Body of pancreas (tissue), 4 donors: ENCODE measurements around the gene CCDC12. TPM values are rescaled to one million over a fixed set of nuclear protein-coding genes. Genes with fewer than 3 reads are reported as not detected.

Experiments
- ATAC-seq: fragments of 150-250 bp; one replicate; pipeline ENCODE4 v1.9.1; 2016
- DNase-seq, 4 donors: peaks; one replicate each; pipeline ENCODE4 v3.0.0-alpha.2; 2019
- H3K27ac ChIP-seq, 4 donors: fragments of 200-600 bp; sonication (generic); 1 replicate in 3 of 4; 2 replicates in 1 of 4; pipeline versions ENCODE4 v1.5.1 to v1.6.1; 2016 to 2019; ENCODE audit warnings: mild to moderate bottlenecking in 1 of 4, mixed read lengths in 1 of 4, moderate library complexity in 1 of 4
- H3K27me3 ChIP-seq, 2 donors: fragments of 200-600 bp; sonication (generic); one replicate each; pipeline ENCODE4 v1.6.0; 2016; ENCODE audit warnings: mild to moderate bottlenecking in 1 of 2
- H3K36me3 ChIP-seq, 2 donors: fragments of 200-600 bp; sonication (generic); replicated peaks in 1 of 2; 2 replicates each; pipeline ENCODE4 v1.5.1; 2016; ENCODE audit warnings: low read depth in 2 of 2; ENCODE audit not compliant: insufficient read depth in 1 of 2
- H3K4me1 ChIP-seq: fragments of 200-600 bp; sonication (generic); one replicate; pipeline ENCODE4 v1.6.0; 2016
- H3K4me3 ChIP-seq, 2 donors: fragments of 200-600 bp; sonication (generic); 1 replicate in 1 of 2; 2 replicates in 1 of 2; pipeline ENCODE4 v1.5.1; 2016 to 2019
- H3K9me3 ChIP-seq, 3 donors: fragments of 200-600 bp; sonication (generic); 1 replicate in 2 of 3; 2 replicates in 1 of 3; pipeline ENCODE4 v1.5.1; 2016
- POLR2A ChIP-seq, 3 donors: fragments of 450-650 bp; IDR thresholded peaks; one replicate each; pipeline ENCODE4 v1.6.1; 2016; ENCODE audit warnings: antibody characterized with exemption in 3 of 3, mild to moderate bottlenecking in 2 of 3
- WGBS, 2 donors: methylation state at CpG; one replicate each; pipeline ENCODE4 v1.1.5; 2017; 5-methylcytosine and 5-hydroxymethylcytosine counted together
- intact Hi-C: fragments of 100-400 bp; cut with DNase I; formaldehyde crosslinking; loops from one replicate; pipeline ENCODE4 v1.15.1; 2023
- total RNA-seq, 2 donors: library from RNA; depleted of rRNA; stranded (reverse); fragments of >200 nt; gene quantifications; one replicate each; pipeline ENCODE4 v1.1.0, GENCODE V29; 2016
- TF ChIP-seq, protein P1 (sequence below), 7 experiments: fragments of 450-650 bp in 4 of 7; fragments of 200-600 bp in 3 of 7; sonication (generic) in 3 of 7; IDR thresholded peaks; one replicate each; pipeline ENCODE4 v1.5.1; 2016 to 2019; ENCODE audit warnings: antibody characterized with exemption in 7 of 7

Gene CCDC12
- total RNA-seq, 2 donors from 2014 or later = 25.4 to 67.2 TPM

DNA sequence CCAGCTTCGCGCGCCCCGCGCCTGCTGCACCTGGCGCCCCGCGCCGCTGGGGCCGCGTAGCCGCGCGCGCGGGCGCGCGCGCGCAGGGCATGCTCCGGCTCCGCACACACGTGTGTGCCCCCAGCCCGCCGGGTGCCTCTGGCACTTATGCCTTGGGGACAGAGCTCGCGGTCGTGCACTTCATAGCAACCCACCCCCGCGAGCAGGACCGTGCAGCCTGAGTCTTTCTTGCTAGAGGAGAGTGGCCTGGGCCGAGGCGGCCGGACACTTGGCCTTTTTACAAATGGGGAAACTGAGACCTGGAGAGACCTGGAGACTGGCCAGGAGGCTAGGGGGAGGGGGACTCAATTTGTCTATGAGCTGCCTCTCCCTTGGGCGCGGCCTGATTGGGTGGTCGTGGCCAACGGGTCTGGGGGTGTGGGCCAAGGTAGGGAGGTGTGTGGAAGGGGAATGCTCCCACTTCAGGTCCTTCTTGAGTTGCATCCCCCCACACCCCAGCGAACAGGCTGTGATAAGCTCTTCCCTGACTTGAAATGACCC is 3.5 kb upstream of the CCDC12 start:
- peak; percentile 35 to 47 (median 44) for DNase-seq
- no peaks in the 10 kb centered on the region for H3K9me3 ChIP-seq
- TF ChIP-seq, protein P1, sequence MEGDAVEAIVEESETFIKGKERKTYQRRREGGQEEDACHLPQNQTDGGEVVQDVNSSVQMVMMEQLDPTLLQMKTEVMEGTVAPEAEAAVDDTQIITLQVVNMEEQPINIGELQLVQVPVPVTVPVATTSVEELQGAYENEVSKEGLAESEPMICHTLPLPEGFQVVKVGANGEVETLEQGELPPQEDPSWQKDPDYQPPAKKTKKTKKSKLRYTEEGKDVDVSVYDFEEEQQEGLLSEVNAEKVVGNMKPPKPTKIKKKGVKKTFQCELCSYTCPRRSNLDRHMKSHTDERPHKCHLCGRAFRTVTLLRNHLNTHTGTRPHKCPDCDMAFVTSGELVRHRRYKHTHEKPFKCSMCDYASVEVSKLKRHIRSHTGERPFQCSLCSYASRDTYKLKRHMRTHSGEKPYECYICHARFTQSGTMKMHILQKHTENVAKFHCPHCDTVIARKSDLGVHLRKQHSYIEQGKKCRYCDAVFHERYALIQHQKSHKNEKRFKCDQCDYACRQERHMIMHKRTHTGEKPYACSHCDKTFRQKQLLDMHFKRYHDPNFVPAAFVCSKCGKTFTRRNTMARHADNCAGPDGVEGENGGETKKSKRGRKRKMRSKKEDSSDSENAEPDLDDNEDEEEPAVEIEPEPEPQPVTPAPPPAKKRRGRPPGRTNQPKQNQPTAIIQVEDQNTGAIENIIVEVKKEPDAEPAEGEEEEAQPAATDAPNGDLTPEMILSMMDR (IDR thresholded peaks at IDR 0.05) = no peak
- TF ChIP-seq POLR2A (IDR thresholded peaks at IDR 0.05) = no peak
- H3K27me3 ChIP-seq = no peaks in the 10 kb centered on the region
- H3K4me3 ChIP-seq = peak overlapping the region in 1 of 2 donors; percentile 37
- no peaks in the 10 kb centered on the region for H3K36me3 ChIP-seq
- intact Hi-C loops = no loop called here
- ATAC-seq = peak; percentile 0
- WGBS, 2 donors = 2 to 5% methylated on average over 4 to 29 of the region's 40 CpGs
- peaks cover 55% of the 10 kb centered on the region for H3K4me1 ChIP-seq
- H3K27ac ChIP-seq = peak overlapping the region; percentile 88 to 95 (median 93)

DNA sequence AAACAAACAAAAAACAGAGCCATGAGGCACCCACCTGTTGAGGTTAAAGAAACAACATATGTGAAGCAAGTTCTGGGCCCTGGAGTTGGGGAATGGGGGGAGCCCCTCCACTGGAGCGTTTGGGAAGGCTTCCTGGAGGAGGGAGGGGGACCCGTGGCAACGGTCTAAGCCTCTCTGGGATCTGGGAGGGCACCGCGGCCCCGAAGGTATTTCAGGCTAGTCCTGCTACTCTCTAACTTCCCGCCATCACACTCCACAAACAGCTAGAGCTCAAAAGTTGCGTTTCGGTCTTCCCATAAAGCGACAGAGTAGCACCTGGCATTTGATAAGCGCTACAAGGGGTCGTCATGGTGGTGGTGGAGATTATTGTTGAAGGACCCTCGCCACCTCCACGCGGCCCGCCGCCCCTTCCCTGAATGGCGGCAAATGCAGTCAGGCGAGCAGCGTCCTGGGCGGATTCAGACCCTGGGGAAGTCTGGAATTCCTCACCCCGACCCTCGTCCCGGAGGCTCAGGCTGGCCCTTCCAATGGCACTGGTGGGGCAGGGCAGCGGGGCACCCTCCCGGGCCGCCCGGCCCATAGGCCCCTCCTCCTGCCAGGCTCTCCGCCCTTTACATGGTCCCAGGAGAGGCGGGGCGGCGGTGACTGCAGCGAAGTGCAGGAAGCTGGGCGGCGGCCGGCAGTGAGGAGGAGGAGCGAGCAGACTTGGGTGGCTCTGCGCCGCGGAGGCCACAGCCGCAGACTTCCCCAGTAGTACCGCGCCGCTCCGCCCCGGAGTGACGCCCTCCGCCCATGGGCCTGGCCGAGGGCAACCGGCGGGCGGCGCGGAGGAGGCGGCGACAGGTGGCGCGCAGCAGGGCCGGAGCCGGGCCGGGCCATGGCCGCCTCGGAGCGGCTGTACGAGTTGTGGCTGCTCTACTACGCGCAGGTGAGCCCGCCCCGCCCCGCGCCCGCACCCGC is 2.7 kb upstream of the CCDC12 start, which contains the start of gene NBEAL2:
Gene NBEAL2, plus strand, starts transcription at position 682 of the 960 bp plus-strand sequence. Its CDS starts 196 bp downstream, at position 878.
- DNase-seq (peak; percentile 97 to 98 (median 98)), ATAC-seq (peak; percentile 80)
- Histone ChIP-seq H3K4me3 (peak within 1 kb of the TSS; percentile 37 to 50), H3K36me3 (no peaks in the 10 kb centered on the region), H3K27me3 (no peaks in the 10 kb centered on the region), H3K27ac (peak within 1 kb of the TSS; percentile 88 to 95 (median 93)), H3K9me3 (no peaks in the 10 kb centered on the region), H3K4me1 (peaks cover 59% of the 10 kb centered on the region)
- intact Hi-C loops = no loop called here
- WGBS, 2 donors = 1 to 2% methylated on average over 17 to 55 of the region's 73 CpGs
- TF ChIP-seq, protein P1 (IDR thresholded peaks at IDR 0.05) = peak in 2 of 7 experiments; percentile 37 to 46
- TF ChIP-seq POLR2A (IDR thresholded peaks at IDR 0.05) = peak; percentile 85 to 91 (median 89)

DNA sequence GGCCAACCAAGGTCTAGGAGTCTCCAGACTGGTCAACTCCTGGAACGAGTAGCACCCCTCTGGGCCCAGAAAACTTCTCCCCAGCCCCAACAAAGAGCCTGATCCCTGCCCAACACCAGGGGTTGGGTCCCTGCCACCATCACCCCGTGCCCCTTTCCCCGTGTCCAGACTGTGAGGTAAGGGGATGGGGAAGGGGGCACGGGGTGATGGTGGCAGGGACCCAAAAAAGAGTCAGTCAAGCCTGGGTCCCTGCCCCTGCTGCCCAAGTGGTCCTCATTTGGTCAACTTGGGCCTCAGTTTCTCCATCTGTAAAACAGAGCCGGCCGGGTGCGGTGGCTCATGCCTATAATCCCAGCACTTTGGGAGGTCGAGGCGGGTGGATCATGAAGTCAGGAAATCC is 1.8 kb upstream of the CCDC12 start:
- intact Hi-C loops = no loop called here
- no peak for DNase-seq
- WGBS, 2 donors = 80 to 86% methylated on average over 8 to 9 of the region's 9 CpGs
- peak overlapping the region; percentile 88 to 95 (median 93) for H3K27ac ChIP-seq
- H3K4me3 ChIP-seq = no peak overlapping the region
- H3K9me3 ChIP-seq = no peaks in the 10 kb centered on the region
- ATAC-seq = no peak
- TF ChIP-seq POLR2A (IDR thresholded peaks at IDR 0.05) = no peak
- TF ChIP-seq, protein P1 (IDR thresholded peaks at IDR 0.05) = no peak
- no peaks in the 10 kb centered on the region for H3K36me3 ChIP-seq
- peaks cover 66% of the 10 kb centered on the region for H3K4me1 ChIP-seq
- no peaks in the 10 kb centered on the region for H3K27me3 ChIP-seq

DNA sequence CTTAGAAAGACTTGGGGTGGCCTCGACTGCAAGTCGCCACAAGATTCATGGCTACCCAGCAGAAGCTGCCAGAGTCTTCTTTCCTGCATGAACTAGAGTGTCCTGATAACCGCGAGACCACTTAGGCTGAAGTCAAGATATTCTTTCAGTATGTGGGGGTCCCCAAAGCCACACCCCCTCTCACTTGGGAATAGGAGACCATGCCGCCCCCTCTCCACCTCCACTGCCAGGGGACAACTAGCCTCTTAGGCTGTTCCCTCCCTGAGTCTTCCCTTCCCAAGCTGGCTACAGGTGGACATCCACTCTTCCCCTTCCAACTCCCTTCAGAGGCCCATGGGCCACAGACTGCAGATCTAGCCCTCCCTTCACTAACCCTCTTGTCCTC is 1.3 kb upstream of the CCDC12 start:
- TF ChIP-seq, protein P1 (IDR thresholded peaks at IDR 0.05) = no peak
- no peak for TF ChIP-seq POLR2A (IDR thresholded peaks at IDR 0.05)
- Histone ChIP-seq H3K27ac (peak overlapping the region in 2 of 4 donors; percentile 93 to 95), H3K4me1 (peaks cover 65% of the 10 kb centered on the region), H3K4me3 (no peak overlapping the region), H3K9me3 (no peaks in the 10 kb centered on the region), H3K27me3 (no peaks in the 10 kb centered on the region), H3K36me3 (no peaks in the 10 kb centered on the region)
- intact Hi-C loops = no loop called here
- DNase-seq (no peak), ATAC-seq (no peak)
- 89 to 96% methylated on average over 5 of the region's 5 CpGs for WGBS, 2 donors
